K562 (cell line): ENCODE measurements around the gene ABCF2. TPM values are rescaled to one million over a fixed set of nuclear protein-coding genes. Genes with fewer than 3 reads are reported as not detected.

Source experiments
- CBFA2T3 ChIP-seq: fragments of 450-650 bp; IDR thresholded peaks from 2 replicates; pipeline ENCODE4 v1.6.1; 2017
- CBFB ChIP-seq: sonication (generic); formaldehyde crosslinking; IDR thresholded peaks from 2 replicates; pipeline ENCODE4 v1.4.0; 2020; ENCODE audit warnings: mild to moderate bottlenecking, missing genetic modification reagents
- CBX8 ChIP-seq: fragments of 200-600 bp; sonication (generic); IDR thresholded peaks from 2 replicates; pipeline ENCODE4 v1.6.1; 2012; ENCODE audit warnings: borderline replicate concordance, mixed run types, low read depth, mild to moderate bottlenecking, moderate library complexity, mixed read lengths, low read length, control low read depth, inconsistent platforms; ENCODE audit not compliant: poor library complexity, severe bottlenecking; ENCODE audit errors: extremely low read depth
- CREB1 ChIP-seq, 2 experiments: sonication (generic) in 1 of 2; formaldehyde crosslinking in 1 of 2; IDR thresholded peaks; 2 replicates each; pipeline versions ENCODE4 v1.6.1 to v1.8.0; 2012 to 2022; ENCODE audit warnings: inconsistent platforms in 1 of 2, mild to moderate bottlenecking in 1 of 2, missing genetic modification reagents in 1 of 2, moderate library complexity in 1 of 2
- DPF2 ChIP-seq: fragments of 450-650 bp; IDR thresholded peaks from 2 replicates; pipeline ENCODE4 v1.6.1; 2016
- FOXA3 ChIP-seq, 2 experiments: fragments of 450-650 bp in 1 of 2; sonication (generic) in 1 of 2; formaldehyde crosslinking; IDR thresholded peaks in 1 of 2; conservative IDR thresholded peaks in 1 of 2; 2 replicates each; pipeline versions ENCODE4 v1.4.0 to v1.8.0; 2020 to 2022; ENCODE audit warnings: mild to moderate bottlenecking in 2 of 2, missing genetic modification reagents in 1 of 2
- HDAC8 ChIP-seq: fragments of 450-650 bp; IDR thresholded peaks from 2 replicates; pipeline ENCODE4 v1.6.1; 2016; ENCODE audit warnings: mild to moderate bottlenecking, missing genetic modification characterization, moderate library complexity, missing compliant biosample characterization
- HNRNPUL1 ChIP-seq: fragments of 200-400 bp; formaldehyde crosslinking; IDR thresholded peaks from 2 replicates; pipeline ENCODE4 v1.6.1; 2017; ENCODE audit warnings: low read length
- IFI16 ChIP-seq: fragments of 250-450 bp; sonication (Bioruptor Pico); IDR thresholded peaks from 2 replicates; pipeline ENCODE4 v2.1.2; 2022; ENCODE audit warnings: mild to moderate bottlenecking, inconsistent platforms
- IRF9 ChIP-seq: fragments of 450-650 bp; IDR thresholded peaks from 2 replicates; pipeline ENCODE4 v1.6.1; 2016; ENCODE audit warnings: missing biosample characterization, missing genetic modification characterization
- KAT2B ChIP-seq: IDR thresholded peaks from one replicate; pipeline ENCODE4 v1.6.1; 2012; ENCODE audit warnings: low read depth, mild to moderate bottlenecking, control low read depth, inconsistent platforms, low read length, moderate library complexity
- MBD2 ChIP-seq: sonication (generic); IDR thresholded peaks from 2 replicates; pipeline ENCODE4 v1.6.1; 2016; ENCODE audit warnings: low read depth, borderline replicate concordance
- MXI1 ChIP-seq: IDR thresholded peaks from 2 replicates; pipeline ENCODE4 v1.6.1; 2011; ENCODE audit warnings: low read depth, mild to moderate bottlenecking, improper control_type of control experiment, low read length
- NRF1 ChIP-seq, 2 experiments: fragments of 450-650 bp; IDR thresholded peaks in 1 of 2; conservative IDR thresholded peaks in 1 of 2; 2 replicates each; pipeline ENCODE4 v1.6.1; 2014; ENCODE audit warnings: mild to moderate bottlenecking in 2 of 2
- PBX2 ChIP-seq, 2 experiments: IDR thresholded peaks in 1 of 2; conservative IDR thresholded peaks in 1 of 2; 2 replicates each; pipeline ENCODE4 v1.6.1; 2016; ENCODE audit warnings: low read depth in 2 of 2, mild to moderate bottlenecking in 1 of 2, missing compliant biosample characterization in 1 of 2, missing genetic modification characterization in 1 of 2, moderate library complexity in 1 of 2
- TAF1 ChIP-seq: IDR thresholded peaks from 2 replicates; pipeline ENCODE4 v1.6.1; 2011; ENCODE audit warnings: mild to moderate bottlenecking, low read length, moderate library complexity; ENCODE audit not compliant: insufficient read depth, control insufficient read depth, severe bottlenecking; ENCODE audit errors: extremely low read depth
- TFAP4 ChIP-seq: sonication (generic); formaldehyde crosslinking; IDR thresholded peaks from 2 replicates; pipeline ENCODE4 v1.8.0; 2022; ENCODE audit warnings: missing genetic modification reagents, mild to moderate bottlenecking, moderate library complexity, borderline replicate concordance
- TOE1 ChIP-seq, 2 experiments: fragments of 450-650 bp in 1 of 2; sonication (generic) in 1 of 2; formaldehyde crosslinking in 1 of 2; IDR thresholded peaks; 2 replicates each; pipeline versions ENCODE4 v1.7.1 to v1.8.0; 2016 to 2022; ENCODE audit warnings: borderline replicate concordance in 2 of 2, mild to moderate bottlenecking in 2 of 2, antibody characterized with exemption in 1 of 2, inconsistent platforms in 1 of 2, low read depth in 1 of 2, missing genetic modification reagents in 1 of 2, moderate library complexity in 1 of 2
- ZBTB17 ChIP-seq: fragments of 450-650 bp; formaldehyde crosslinking; IDR thresholded peaks from 2 replicates; pipeline ENCODE4 v1.4.0; 2020; ENCODE audit warnings: mild to moderate bottlenecking
- ZFX ChIP-seq: sonication (generic); formaldehyde crosslinking; IDR thresholded peaks from 2 replicates; pipeline ENCODE4 v1.8.0; 2022; ENCODE audit warnings: mild to moderate bottlenecking, missing genetic modification reagents, moderate library complexity
- polyA plus RNA-seq, 8 experiments: library from polyadenylated mRNA; depleted of rRNA in 4 of 8; stranded (reverse) in 5 of 8; unstranded in 3 of 8; fragments of >200 nt; fragmentation: Nextera tagmentation in 2 of 8; fragmentation: Illumina TruSeq in 1 of 8; extraction: Ambion mirVana in 2 of 8; extraction: Trizol in 1 of 8; gene quantifications; 2 replicates each; pipeline versions ENCODE4 v1.2.1 to v1.2.3, GENCODE V29; 2011 to 2014; ENCODE audit warnings: inconsistent platforms in 1 of 8, missing spikeins in 1 of 8
- total RNA-seq, 7 experiments: library from RNA; depleted of rRNA in 6 of 7; stranded (reverse); fragments of >200 nt in 6 of 7; fragmentation: Illumina TruSeq in 2 of 7; extraction: Trizol in 2 of 7; gene quantifications; 2 replicates each; pipeline versions ENCODE4 v1.2.1 to v1.2.3, GENCODE V29; 2011 to 2021; ENCODE audit warnings: low replicate concordance in 1 of 7

Gene ABCF2
- total and polyA plus RNA-seq, 9 of the 15 experiments (the other 6 are each of a cell fraction or from before 2014, with no cell fraction given) = 62.1 to 224 (median 113) TPM

GRCh38 chr7:151272877-151273276, 45.9 kb upstream of the ABCF2 start (continued):
- TF ChIP-seq CBX8 (no peak), HDAC8 (tag) (no peak), ZFX (CRISPR knock-in tag) (no peak), PBX2 (CRISPR knock-in tag; IDR thresholded peaks at IDR 0.05; ENCODE audit: low read depth) (no peak), PBX2 (tag; conservative IDR thresholded peaks at IDR 0.05; ENCODE audit: low read depth) (no peak), CBFB (CRISPR knock-in tag) (0 out of 2 replicates have a peak, but pooled peaks have one; percentile 23), CREB1 (IDR thresholded peaks at IDR 0.05) (0 out of 2 replicates have a peak, but pooled peaks have one; percentile 18), CREB1 (CRISPR knock-in tag; IDR thresholded peaks at IDR 0.05) (no peak), MXI1 (no peak), ZBTB17 (CRISPR knock-in tag) (no peak), MBD2 (no peak), CBFA2T3 (peak; percentile 82), KAT2B (no peak), FOXA3 (CRISPR knock-in tag; conservative IDR thresholded peaks at IDR 0.05 in 1 of 2, IDR thresholded peaks at IDR 0.05 in 1 of 2) (peak in 1 of 2 experiments; percentile 34; a peak in 1 of 4 replicates), IFI16 (no peak), NRF1 (conservative IDR thresholded peaks at IDR 0.05 in 1 of 2, IDR thresholded peaks at IDR 0.05 in 1 of 2) (no peak), DPF2 (0 out of 2 replicates have a peak, but pooled peaks have one; percentile 12), TFAP4 (0 out of 2 replicates have a peak, but pooled peaks have one; percentile 23), TOE1 (IDR thresholded peaks at IDR 0.05; ENCODE audit: borderline replicate concordance) (no peak), TOE1 (CRISPR knock-in tag; IDR thresholded peaks at IDR 0.05; ENCODE audit: borderline replicate concordance, low read depth) (0 out of 2 replicates have a peak, but pooled peaks have one; percentile 39), HNRNPUL1 (no peak), TAF1 (no peak), IRF9 (no peak)
